CD4-positive, alpha-beta T cell (primary cell): ENCODE measurements around the gene FZR1. TPM values are rescaled to one million over a fixed set of nuclear protein-coding genes. Genes with fewer than 3 reads are reported as not detected.

Experiments used
- total RNA-seq, 174 experiments: library from RNA in 2 of 174; stranded (reverse) in 2 of 174; gene quantifications; one replicate each; pipeline ENCODE4 v1.2.3 and lab custom pipeline; 2021 to 2026

FZR1 gene
- total RNA-seq, 2 experiments from 2014 or later = 109 to 116 TPM

Other genes starting within 250 kb of the FZR1 start
- 10 to 100 TPM; 22.1 to 22.2 TPM for gene NFIC, start 139.7 kb upstream of the FZR1 start, total RNA-seq
- not detected for gene SMIM24, start 25.8 kb upstream of the FZR1 start, total RNA-seq
- not detected for gene SMIM44, start 22.9 kb upstream of the FZR1 start, total RNA-seq
- 1 to 10 TPM; 3.9 to 4.7 TPM for gene DOHH, start 5.6 kb upstream of the FZR1 start, total RNA-seq
- 1 to 10 TPM; 5.7 to 6.0 TPM for gene TEKTIP1, start 32.9 kb downstream of the FZR1 start, total RNA-seq
- gene MFSD12, start 51.3 kb downstream of the FZR1 start, total RNA-seq = 10 to 100 TPM; 62.5 to 65.0 TPM
- gene HMG20B, start 66.6 kb downstream of the FZR1 start, total RNA-seq = 10 to 100 TPM; 34.3 to 36.6 TPM
- 1 to 10 TPM; 1.1 TPM for gene GIPC3, start 79.2 kb downstream of the FZR1 start, total RNA-seq
- gene TBXA2R, start 100.6 kb downstream of the FZR1 start, total RNA-seq = under 1 TPM; 0.47 to 0.75 TPM
- 10 to 100 TPM; 25.8 to 25.9 TPM for gene CACTIN, start 120.5 kb downstream of the FZR1 start, total RNA-seq
- 10 to 100 TPM; 14.7 to 15.5 TPM for gene PIP5K1C, start 194.2 kb downstream of the FZR1 start, total RNA-seq
- 1 to 10 TPM; 8.2 to 9.0 TPM for gene TJP3, start 202.1 kb downstream of the FZR1 start, total RNA-seq